ENCODE results near the gene ME3. TPM values are rescaled to one million over a fixed set of nuclear protein-coding genes. Genes with fewer than 3 reads are reported as not detected.

Gene ME3
- total and polyA plus RNA-seq, 2 donors (not counting 1 experiment from before 2014, with no cell fraction given): 1.3 TPM; not detected in 1

DNA sequence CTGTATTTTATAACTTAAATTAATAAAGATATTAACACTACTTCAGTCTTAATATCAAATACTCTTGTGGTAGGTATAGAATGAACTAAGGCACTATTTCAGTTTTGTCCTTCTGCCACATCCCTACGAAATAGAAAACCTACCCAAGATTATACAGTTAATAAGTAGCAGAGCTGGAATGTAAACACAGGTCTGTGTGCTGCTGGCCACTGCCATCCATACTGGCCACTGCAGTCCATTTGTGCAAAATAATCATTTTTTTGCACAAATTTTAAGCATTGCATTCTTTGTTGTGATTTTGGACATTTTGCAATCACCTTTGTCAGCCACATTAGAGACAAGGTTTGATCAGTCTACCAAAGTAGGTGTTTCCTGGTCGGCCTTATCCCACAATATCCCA lies 91.9 kb downstream of the ME3 start:
- CTCF ChIA-PET: no interaction called here
- H3K4me1 Mint-ChIP-seq: no peaks in the 10 kb centered on the region
- H3K27me3 ChIP-seq (replicated peaks in 1 of 4; ENCODE audit: control extremely low read depth in 1 of 4, control insufficient read depth in 3 of 4, insufficient read depth in 4 of 4, low read length in 3 of 4): peaks cover 0 to 2% (median 0%) of the 10 kb centered on the region in 4 experiments
- H4K20me1 ChIP-seq (ENCODE audit: control insufficient read depth, insufficient read depth, low read length, poor library complexity, severe bottlenecking): no peaks in the 10 kb centered on the region
- H3K79me2 ChIP-seq (ENCODE audit: control insufficient read depth, insufficient read depth, low read length): no peaks in the 10 kb centered on the region
- intact Hi-C loops (cut with micrococcal nuclease): no loop called here
- no peak overlapping the region for H3K4me3 ChIP-seq (ENCODE audit: control extremely low read depth in 1 of 5, extremely low read depth in 1 of 5, insufficient read depth in 1 of 5, low read depth in 2 of 5, low read length in 4 of 5)
- no peaks in the 10 kb centered on the region for H3K36me3 ChIP-seq (replicated peaks in 1 of 2; ENCODE audit: control extremely low read depth in 1 of 2, control insufficient read depth in 1 of 2, extremely low read depth in 1 of 2, insufficient read depth in 2 of 2, low read length in 1 of 2)
- no peak overlapping the region for H3K27ac Mint-ChIP-seq
- no peaks in the 10 kb centered on the region for H3K4me1 ChIP-seq (ENCODE audit: control insufficient read depth in 2 of 2, insufficient read depth in 2 of 2, low read length in 2 of 2)
- peaks cover 18% of the 10 kb centered on the region for H3K27me3 Mint-ChIP-seq
- POLR2A ChIA-PET: no interaction called here
- H3K4me2 ChIP-seq (replicated peaks; ENCODE audit: low read depth, low read length, poor library complexity, severe bottlenecking): no peak overlapping the region
- no peaks in the 10 kb centered on the region for H3K9me3 ChIP-seq (ENCODE audit: control extremely low read depth in 1 of 3, control insufficient read depth in 2 of 3, insufficient read depth in 1 of 3, low read length in 2 of 3)
- H3K9ac ChIP-seq (ENCODE audit: low read length): no peak overlapping the region
- no CpG with 5 or more reads among the region's 2 CpGs for WGBS (ENCODE audit: insufficient coverage)
- DNase-seq (no peak), ATAC-seq (ENCODE audit: low read depth) (no peak)
- H3K4me3 Mint-ChIP-seq: no peak overlapping the region
- no peak overlapping the region for H2AFZ ChIP-seq (ENCODE audit: insufficient read depth, low read depth, low read length, poor library complexity, severe bottlenecking)
- no peaks in the 10 kb centered on the region for H3K9me3 Mint-ChIP-seq (ENCODE audit: insufficient read depth)
- TF ChIP-seq, protein P1, sequence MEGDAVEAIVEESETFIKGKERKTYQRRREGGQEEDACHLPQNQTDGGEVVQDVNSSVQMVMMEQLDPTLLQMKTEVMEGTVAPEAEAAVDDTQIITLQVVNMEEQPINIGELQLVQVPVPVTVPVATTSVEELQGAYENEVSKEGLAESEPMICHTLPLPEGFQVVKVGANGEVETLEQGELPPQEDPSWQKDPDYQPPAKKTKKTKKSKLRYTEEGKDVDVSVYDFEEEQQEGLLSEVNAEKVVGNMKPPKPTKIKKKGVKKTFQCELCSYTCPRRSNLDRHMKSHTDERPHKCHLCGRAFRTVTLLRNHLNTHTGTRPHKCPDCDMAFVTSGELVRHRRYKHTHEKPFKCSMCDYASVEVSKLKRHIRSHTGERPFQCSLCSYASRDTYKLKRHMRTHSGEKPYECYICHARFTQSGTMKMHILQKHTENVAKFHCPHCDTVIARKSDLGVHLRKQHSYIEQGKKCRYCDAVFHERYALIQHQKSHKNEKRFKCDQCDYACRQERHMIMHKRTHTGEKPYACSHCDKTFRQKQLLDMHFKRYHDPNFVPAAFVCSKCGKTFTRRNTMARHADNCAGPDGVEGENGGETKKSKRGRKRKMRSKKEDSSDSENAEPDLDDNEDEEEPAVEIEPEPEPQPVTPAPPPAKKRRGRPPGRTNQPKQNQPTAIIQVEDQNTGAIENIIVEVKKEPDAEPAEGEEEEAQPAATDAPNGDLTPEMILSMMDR (IDR thresholded peaks at IDR 0.05): no peak
- TF ChIP-seq EZH2 (IDR thresholded peaks at IDR 0.05; ENCODE audit: borderline replicate concordance, insufficient read depth, low read depth, low read length, poor library complexity, severe bottlenecking): no peak
- no peak overlapping the region for H3K27ac ChIP-seq (ENCODE audit: low read length in 2 of 2)

DNA sequence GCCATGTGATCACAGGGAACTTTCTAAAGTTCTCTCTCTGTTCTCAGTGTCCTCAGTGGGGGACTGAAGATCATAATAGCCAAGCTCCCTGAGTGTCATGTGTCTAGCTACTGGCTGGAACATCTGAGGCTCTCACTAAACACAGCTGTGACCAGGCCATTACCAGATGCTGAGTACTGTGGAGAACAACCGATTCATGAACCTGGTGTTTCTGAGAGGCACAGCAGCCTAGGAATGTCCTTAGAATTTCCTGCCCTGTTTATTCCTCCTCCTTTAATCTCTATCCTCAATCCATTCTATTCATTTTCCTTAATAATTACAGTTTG lies 93.0 kb downstream of the ME3 start:
- Histone ChIP-seq H3K9me3 (ENCODE audit: control extremely low read depth in 1 of 3, control insufficient read depth in 2 of 3, insufficient read depth in 1 of 3, low read length in 2 of 3) (no peaks in the 10 kb centered on the region), H3K4me2 (replicated peaks; ENCODE audit: low read depth, low read length, poor library complexity, severe bottlenecking) (no peak overlapping the region), H3K79me2 (ENCODE audit: control insufficient read depth, insufficient read depth, low read length) (no peaks in the 10 kb centered on the region), H3K36me3 (replicated peaks in 1 of 2; ENCODE audit: control extremely low read depth in 1 of 2, control insufficient read depth in 1 of 2, extremely low read depth in 1 of 2, insufficient read depth in 2 of 2, low read length in 1 of 2) (no peaks in the 10 kb centered on the region), H3K4me1 (ENCODE audit: control insufficient read depth in 2 of 2, insufficient read depth in 2 of 2, low read length in 2 of 2) (no peaks in the 10 kb centered on the region), H3K4me3 (ENCODE audit: control extremely low read depth in 1 of 5, extremely low read depth in 1 of 5, insufficient read depth in 1 of 5, low read depth in 2 of 5, low read length in 4 of 5) (no peak overlapping the region), H3K27ac (ENCODE audit: low read length in 2 of 2) (no peak overlapping the region), H3K9ac (ENCODE audit: low read length) (no peak overlapping the region), H2AFZ (ENCODE audit: insufficient read depth, low read depth, low read length, poor library complexity, severe bottlenecking) (no peak overlapping the region), H4K20me1 (ENCODE audit: control insufficient read depth, insufficient read depth, low read length, poor library complexity, severe bottlenecking) (no peaks in the 10 kb centered on the region), H3K27me3 (replicated peaks in 1 of 4; ENCODE audit: control extremely low read depth in 1 of 4, control insufficient read depth in 3 of 4, insufficient read depth in 4 of 4, low read length in 3 of 4) (peaks cover 0 to 2% (median 0%) of the 10 kb centered on the region in 4 experiments)
- Mint-ChIP-seq H3K4me3 (no peak overlapping the region), H3K9me3 (ENCODE audit: insufficient read depth) (no peaks in the 10 kb centered on the region), H3K27me3 (peaks cover 18% of the 10 kb centered on the region), H3K4me1 (no peaks in the 10 kb centered on the region), H3K27ac (no peak overlapping the region)
- ChIA-PET CTCF (no interaction called here), POLR2A (no interaction called here)
- intact Hi-C loops (cut with micrococcal nuclease): no loop called here
- no peak for TF ChIP-seq EZH2 (IDR thresholded peaks at IDR 0.05; ENCODE audit: borderline replicate concordance, insufficient read depth, low read depth, low read length, poor library complexity, severe bottlenecking)
- TF ChIP-seq, protein P1 (IDR thresholded peaks at IDR 0.05): no peak
- no peak for DNase-seq
- WGBS (ENCODE audit: insufficient coverage): no CpG with 5 or more reads among the region's 1 CpG
- ATAC-seq (ENCODE audit: low read depth): no peak
